Measurements from ENCODE around the gene PCYOX1L. TPM values are rescaled to one million over a fixed set of nuclear protein-coding genes. Genes with fewer than 3 reads are reported as not detected.

The PCYOX1L gene
- total RNA-seq, 1 donor from 2014 or later, result 14.7 TPM

DNA sequence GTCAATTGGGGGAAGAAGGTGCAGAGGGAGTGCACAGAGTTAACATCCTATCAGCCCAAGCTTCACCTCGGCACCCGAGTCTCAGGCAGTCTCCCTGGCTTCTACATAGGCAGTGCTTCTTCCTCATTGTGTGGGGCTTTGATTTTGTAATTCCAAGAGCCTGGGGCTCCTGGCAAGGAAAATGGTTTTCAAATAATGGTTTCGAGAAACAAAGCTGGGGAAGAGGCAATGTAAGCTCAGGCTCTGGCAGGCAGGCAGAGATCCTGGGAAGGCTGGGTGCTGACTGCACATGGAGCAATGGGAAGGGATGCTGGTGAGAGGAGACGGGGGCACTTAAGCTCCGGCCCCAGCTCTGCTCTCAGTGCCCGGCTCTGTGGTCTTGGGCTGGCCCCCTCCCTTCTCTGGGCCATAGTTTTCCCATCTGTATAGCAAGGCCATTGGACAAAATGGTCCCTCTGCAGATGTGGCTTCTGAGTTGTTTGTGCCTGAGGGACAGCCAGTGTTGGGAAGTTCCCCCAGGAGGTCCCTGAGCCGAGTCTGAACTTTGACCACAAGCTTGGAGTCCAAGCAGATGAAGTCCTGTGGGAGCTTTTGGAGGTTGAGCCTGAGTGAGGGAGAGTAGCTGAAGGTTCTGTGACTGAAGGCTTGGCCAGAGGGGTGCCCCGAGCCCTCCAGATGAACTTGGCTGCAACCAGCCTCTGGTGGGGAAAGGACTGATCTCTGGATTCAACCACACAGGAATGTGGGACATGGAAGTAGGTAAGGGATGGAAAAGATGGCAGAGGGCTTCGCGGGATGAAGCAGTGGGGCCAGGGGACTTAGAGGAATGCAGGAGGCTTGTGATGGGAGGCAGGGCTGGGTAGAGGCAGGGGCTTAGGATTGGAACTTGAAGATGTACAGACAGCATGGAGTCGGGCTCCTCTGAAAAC, 49.7 kb downstream of the PCYOX1L start:
- DNase-seq (ENCODE audit: low spot score), result no peak

- no peak for DNase-seq (ENCODE audit: low spot score)
Measured at GRCh38 chr5:149408252-149409099, 50.6 kb downstream of the PCYOX1L start.

DNA sequence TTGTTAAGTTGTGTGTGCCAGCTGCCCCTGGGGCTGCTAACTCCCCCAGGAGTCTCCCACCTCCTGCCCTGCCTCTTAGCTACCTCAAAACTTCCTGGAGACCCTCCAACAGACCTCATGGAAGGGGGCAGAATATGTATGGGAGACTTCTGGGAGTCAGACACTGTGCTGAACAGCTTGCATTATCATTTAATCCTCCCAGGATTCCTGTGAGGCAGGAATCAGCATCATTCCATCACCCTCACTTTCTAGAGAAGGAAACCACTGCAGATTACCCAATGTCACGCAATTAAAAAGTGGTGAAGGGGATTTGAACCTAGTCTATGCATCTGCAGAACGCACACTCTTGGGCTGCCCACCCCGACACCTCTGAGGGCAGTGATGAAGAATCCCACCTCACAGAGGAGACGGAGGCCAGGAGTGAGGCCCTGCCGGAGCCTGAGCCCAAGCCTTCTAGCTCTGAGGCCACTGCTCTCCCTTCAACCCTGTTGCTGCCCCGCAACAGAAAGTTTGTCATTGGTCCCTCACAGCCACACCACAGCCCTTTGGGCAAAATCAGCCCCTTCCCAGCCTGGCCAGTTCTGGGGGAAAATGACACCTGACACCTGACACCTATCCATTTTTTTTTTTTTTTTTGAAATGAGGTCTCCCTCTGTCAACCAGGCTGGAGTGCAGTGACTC, 51.6 kb downstream of the PCYOX1L start:
- DNase-seq (ENCODE audit: low spot score), result no peak

- no peak for DNase-seq (ENCODE audit: low spot score)
Measured at GRCh38 chr5:149410071-149410470, 52.2 kb downstream of the PCYOX1L start.

GRCh38 chr5:149410721-149411432, 53.0 kb downstream of the PCYOX1L start:
- peak; percentile 74 for DNase-seq (ENCODE audit: low spot score)

- DNase-seq (ENCODE audit: low spot score), result no peak
Measured at GRCh38 chr5:149411738-149412519, 54.1 kb downstream of the PCYOX1L start.

- no peak for DNase-seq (ENCODE audit: low spot score)
Measured at GRCh38 chr5:149412783-149413476, 55.1 kb downstream of the PCYOX1L start.

- no peak for DNase-seq (ENCODE audit: low spot score)
Measured at GRCh38 chr5:149413477-149414210, 55.8 kb downstream of the PCYOX1L start.

GRCh38 chr5:149414405-149415065, 56.7 kb downstream of the PCYOX1L start:
- DNase-seq (ENCODE audit: low spot score), result no peak

DNA sequence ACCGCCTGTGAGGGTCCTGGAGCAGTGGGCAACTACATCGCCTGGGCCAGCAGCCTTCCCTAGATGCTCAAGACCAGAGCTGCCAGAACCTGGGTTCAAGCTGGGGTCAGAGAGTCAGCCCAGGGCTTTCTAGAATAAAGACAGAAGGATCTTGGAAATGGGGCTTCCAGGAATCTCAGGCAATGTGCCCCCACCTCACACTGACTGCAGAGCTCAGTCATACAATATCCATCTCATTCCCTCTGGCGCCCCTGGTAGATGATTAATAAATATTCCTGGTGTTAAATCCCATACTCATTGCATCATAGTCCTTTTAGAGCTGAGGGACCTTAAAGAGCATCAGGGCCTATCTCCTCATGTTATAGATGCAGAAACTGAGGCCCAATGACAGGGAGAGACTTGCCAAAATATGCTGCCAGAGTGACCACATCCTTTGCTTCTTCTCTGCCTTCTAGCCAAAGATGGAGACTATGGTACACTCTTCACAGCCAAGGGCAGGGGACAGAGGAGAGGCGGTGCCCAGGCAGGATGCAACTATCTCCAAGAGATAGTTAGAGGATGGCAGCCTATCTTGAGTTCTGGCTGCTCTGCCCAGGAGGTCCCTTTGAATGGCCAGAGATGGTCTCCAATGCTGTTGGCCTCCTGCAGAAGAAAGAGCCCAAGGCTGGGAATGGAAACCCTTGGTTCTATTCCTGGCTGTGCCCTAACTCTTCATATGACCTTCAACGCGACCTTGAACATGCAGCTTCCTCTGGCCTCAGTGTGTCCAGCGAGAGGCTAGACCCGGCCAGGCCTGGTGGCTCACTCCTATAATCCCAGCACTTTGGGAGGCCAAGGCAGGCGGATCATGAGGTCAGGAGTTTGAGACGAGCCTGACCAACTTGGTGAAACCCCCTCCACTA, 57.5 kb downstream of the PCYOX1L start:
- no peak for DNase-seq (ENCODE audit: low spot score)

DNA sequence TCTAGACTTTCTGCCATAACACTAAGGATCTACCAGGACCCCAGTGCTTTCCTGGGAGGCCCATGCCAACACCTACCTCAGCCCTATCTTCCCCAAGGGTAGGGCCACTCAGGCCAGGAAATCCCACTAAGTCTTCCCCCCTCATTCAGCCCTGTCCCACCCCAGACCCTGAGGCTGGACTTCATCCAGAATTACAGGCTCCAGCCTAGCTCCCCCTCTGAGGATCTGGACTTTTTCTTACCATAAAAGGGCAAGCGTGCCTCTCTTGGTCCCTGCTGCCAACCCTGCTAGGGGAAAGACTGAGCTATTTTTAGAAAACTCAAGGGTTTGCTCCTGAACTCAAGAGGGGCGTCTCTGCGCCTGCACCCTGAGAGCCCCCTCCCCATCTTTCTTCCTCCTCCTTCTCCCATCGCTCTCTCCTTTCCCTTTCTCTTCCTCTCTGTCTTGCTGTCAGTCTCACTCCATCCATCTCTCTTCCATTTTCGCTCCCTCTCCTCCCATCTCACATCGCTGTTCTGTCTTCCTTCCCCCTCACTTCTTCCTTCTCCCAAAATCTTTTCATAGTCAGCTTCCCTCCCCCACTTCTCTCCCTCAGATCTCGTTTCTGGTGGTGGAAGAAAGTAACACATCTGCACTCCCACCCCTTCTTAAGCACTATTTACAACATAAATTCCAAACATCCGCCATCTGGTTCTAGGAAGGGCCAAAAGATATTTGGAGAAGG, 59.3 kb downstream of the PCYOX1L start:
- no peak for DNase-seq (ENCODE audit: low spot score)

GRCh38 chr5:149417711-149418368, 60.0 kb downstream of the PCYOX1L start:
- DNase-seq (ENCODE audit: low spot score), result no peak

DNA sequence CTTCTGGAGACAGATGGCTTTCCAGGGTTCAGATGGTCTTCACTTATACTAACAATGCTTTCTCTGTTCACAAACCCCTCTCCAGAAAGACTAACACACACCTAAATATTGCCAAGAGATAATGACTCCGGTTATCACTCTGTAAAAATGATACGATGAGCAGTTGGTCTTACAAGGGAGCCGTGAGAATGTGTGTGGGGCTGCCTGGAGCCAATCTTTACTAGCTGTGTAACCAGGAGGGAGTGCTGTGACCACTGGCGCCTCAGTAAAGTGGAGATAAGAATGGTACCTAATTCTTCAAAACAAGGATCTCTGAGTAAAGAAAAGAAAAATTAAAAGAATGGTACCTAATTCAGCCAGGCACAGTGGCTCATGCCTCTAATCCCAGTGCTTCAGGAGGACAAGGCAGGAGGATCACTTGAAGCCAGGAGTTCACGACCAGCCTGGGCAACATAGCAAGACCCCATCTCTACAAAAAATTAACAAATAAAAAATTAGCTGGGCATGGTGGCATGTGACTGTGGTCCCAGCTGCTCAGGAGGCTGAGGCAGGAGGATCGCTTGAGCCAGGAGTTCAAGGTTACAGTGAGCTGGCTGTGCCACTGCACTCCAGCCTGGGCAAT, 61.2 kb downstream of the PCYOX1L start:
- no peak for DNase-seq (ENCODE audit: low spot score)
